ENCODE data around the gene HIPK3. TPM values are rescaled to one million over a fixed set of nuclear protein-coding genes. Genes with fewer than 3 reads are reported as not detected.
A peak's percentile ranks its signal among the peaks of the same experiment; 100 is the strongest.

Gene HIPK3
- total and polyA plus RNA-seq, 9 of the 15 experiments (the other 6 are each of a cell fraction or from before 2014, with no cell fraction given): 2.3 to 19.6 (median 7.5) TPM

- TF ChIP-seq ZNF639 (CRISPR knock-in tag; conservative IDR thresholded peaks at IDR 0.05 in 1 of 2, IDR thresholded peaks at IDR 0.05 in 1 of 2) (peak in 1 of 2 experiments; percentile 44; a peak in 3 of 4 replicates), PTBP1 (IDR thresholded peaks at IDR 0.05; ENCODE audit: low read depth, low read length) (no peak), NRF1 (conservative IDR thresholded peaks at IDR 0.05 in 1 of 2, IDR thresholded peaks at IDR 0.05 in 1 of 2) (0 out of 4 replicates have a peak, but pooled peaks of 1 of the 2 experiments have one; percentile 26), MIER1 (IDR thresholded peaks at IDR 0.05; ENCODE audit: low read depth) (no peak), ZSCAN29 (IDR thresholded peaks at IDR 0.05) (no peak), ETV6 (IDR thresholded peaks at IDR 0.05; ENCODE audit: borderline replicate concordance in 1 of 2, low read depth in 2 of 2, low read length in 1 of 2) (no peak), ETV6 (CRISPR knock-in tag; IDR thresholded peaks at IDR 0.05; ENCODE audit: borderline replicate concordance) (no peak; the same call in 1 of the 2 replicates), ZFX (CRISPR knock-in tag; IDR thresholded peaks at IDR 0.05) (peak; percentile 94), TFAP4 (CRISPR knock-in tag; IDR thresholded peaks at IDR 0.05; ENCODE audit: borderline replicate concordance) (peak; percentile 44; the same call in 1 of the 2 replicates), PREB (CRISPR knock-in tag; IDR thresholded peaks at IDR 0.05) (no peak; the same call in 1 of the 2 replicates), POU5F1 (IDR thresholded peaks at IDR 0.05; ENCODE audit: borderline replicate concordance, low read depth, low read length, partially characterized antibody) (no peak), E2F3 (CRISPR knock-in tag; IDR thresholded peaks at IDR 0.05) (0 out of 2 replicates have a peak, but pooled peaks have one; percentile 28), E4F1 (CRISPR knock-in tag; IDR thresholded peaks at IDR 0.05; ENCODE audit: borderline replicate concordance) (no peak), MBD2 (IDR thresholded peaks at IDR 0.05; ENCODE audit: borderline replicate concordance, low read depth) (peak; percentile 26; the same call in 1 of the 2 replicates), ZBTB7A (IDR thresholded peaks at IDR 0.05; ENCODE audit: borderline replicate concordance, control insufficient read depth, low read depth, low read length) (peak; percentile 97), CXXC5 (CRISPR knock-in tag; IDR thresholded peaks at IDR 0.05) (peak; percentile 89), ZBTB17 (CRISPR knock-in tag; IDR thresholded peaks at IDR 0.05) (peak; percentile 41; the same call in 1 of the 2 replicates), ZFPM2 (CRISPR knock-in tag; IDR thresholded peaks at IDR 0.05) (no peak), TSC22D4 (tag; IDR thresholded peaks at IDR 0.05) (no peak), E2F1 (CRISPR knock-in tag; IDR thresholded peaks at IDR 0.05) (no peak)
Observed at GRCh38 chr11:33257160-33257896, at the start of gene HIPK3 (continued).
